Measurements from ENCODE around the gene DDOST.

DNA sequence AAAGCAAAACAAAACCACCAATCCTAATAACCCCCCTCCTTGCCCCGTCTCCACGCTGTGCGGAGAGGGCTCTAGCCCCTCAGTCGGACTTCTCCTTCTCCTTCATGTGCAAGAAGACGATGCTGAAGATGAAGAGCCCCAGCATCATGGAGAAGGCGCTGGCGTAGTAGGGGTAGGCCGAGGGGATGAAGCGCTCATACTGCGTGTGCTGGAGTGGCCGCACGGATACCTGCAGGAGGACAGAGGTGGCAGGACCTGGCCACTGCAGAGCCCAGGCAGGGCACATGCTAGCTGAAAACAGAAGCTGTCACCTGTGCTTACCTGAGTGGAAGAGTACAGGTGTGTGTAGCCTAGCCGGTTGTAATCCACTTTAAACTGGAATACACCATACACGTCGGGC lies 8.9 kb downstream of the DDOST start:
- TF ChIP-seq HOXA7 (CRISPR knock-in tag; IDR thresholded peaks at IDR 0.05): no peak
- TF ChIP-seq, protein P1, sequence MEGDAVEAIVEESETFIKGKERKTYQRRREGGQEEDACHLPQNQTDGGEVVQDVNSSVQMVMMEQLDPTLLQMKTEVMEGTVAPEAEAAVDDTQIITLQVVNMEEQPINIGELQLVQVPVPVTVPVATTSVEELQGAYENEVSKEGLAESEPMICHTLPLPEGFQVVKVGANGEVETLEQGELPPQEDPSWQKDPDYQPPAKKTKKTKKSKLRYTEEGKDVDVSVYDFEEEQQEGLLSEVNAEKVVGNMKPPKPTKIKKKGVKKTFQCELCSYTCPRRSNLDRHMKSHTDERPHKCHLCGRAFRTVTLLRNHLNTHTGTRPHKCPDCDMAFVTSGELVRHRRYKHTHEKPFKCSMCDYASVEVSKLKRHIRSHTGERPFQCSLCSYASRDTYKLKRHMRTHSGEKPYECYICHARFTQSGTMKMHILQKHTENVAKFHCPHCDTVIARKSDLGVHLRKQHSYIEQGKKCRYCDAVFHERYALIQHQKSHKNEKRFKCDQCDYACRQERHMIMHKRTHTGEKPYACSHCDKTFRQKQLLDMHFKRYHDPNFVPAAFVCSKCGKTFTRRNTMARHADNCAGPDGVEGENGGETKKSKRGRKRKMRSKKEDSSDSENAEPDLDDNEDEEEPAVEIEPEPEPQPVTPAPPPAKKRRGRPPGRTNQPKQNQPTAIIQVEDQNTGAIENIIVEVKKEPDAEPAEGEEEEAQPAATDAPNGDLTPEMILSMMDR (IDR thresholded peaks at IDR 0.05): no peak
- no peak for TF ChIP-seq MAZ (IDR thresholded peaks at IDR 0.05; ENCODE audit: borderline replicate concordance, low read depth, low read length)
- no peak for TF ChIP-seq SMC3 (IDR thresholded peaks at IDR 0.05)

Data from A549 (cell line).